Measurements from ENCODE around the gene PRR32. TPM values are rescaled to one million over a fixed set of nuclear protein-coding genes. Genes with fewer than 3 reads are reported as not detected.

PRR32 gene
- total and polyA plus RNA-seq, 2 of the 8 experiments (the other 6 are each of a cell fraction or from before 2014, with no cell fraction given), result not detected

GRCh38 chrX:126825566-126826193 lies 6.2 kb downstream of the PRR32 start:
- Histone ChIP-seq H2BK5ac (ENCODE audit: low read depth, low read length) (no peak overlapping the region), H3K27me3 (replicated peaks in 1 of 4; ENCODE audit: control insufficient read depth in 3 of 4, extremely low read depth in 1 of 4, insufficient read depth in 3 of 4, low read length in 3 of 4) (no peaks in the 10 kb centered on the region), H3K23me2 (ENCODE audit: low read depth, low read length) (no peaks in the 10 kb centered on the region), H4K8ac (ENCODE audit: extremely low read depth, insufficient read depth, low read length) (no peak overlapping the region), H4K5ac (ENCODE audit: insufficient read length, low read depth, low read length) (no peak overlapping the region), H3K4me2 (ENCODE audit: insufficient read depth in 1 of 2, low read depth in 2 of 2, low read length in 2 of 2) (no peak overlapping the region), H3K36me3 (ENCODE audit: control insufficient read depth in 2 of 4, insufficient read depth in 4 of 4, low read length in 3 of 4) (no peaks in the 10 kb centered on the region), H3K27ac (ENCODE audit: low read depth, low read length) (no peak overlapping the region), H4K91ac (replicated peaks; ENCODE audit: insufficient read length, low read length) (no peak overlapping the region), H3K4ac (replicated peaks; ENCODE audit: insufficient read length, low read depth, low read length) (no peak overlapping the region), H3K4me3 (ENCODE audit: extremely low read depth in 1 of 4, insufficient read depth in 2 of 4, low read depth in 3 of 4, low read length in 4 of 4) (no peak overlapping the region), H3K14ac (ENCODE audit: insufficient read length) (no peak overlapping the region), H2AFZ (ENCODE audit: low read length) (no peak overlapping the region), H4K20me1 (replicated peaks in 1 of 2; ENCODE audit: control insufficient read depth in 1 of 2, insufficient read depth in 2 of 2, low read length in 2 of 2) (no peaks in the 10 kb centered on the region), H2AK5ac (ENCODE audit: low read depth, low read length) (no peak overlapping the region), H2BK15ac (ENCODE audit: low read length) (no peak overlapping the region), H3K23ac (ENCODE audit: insufficient read length) (no peak overlapping the region), H3K18ac (ENCODE audit: extremely low read depth, low read length) (no peak overlapping the region), H3K9ac (replicated peaks in 1 of 4; ENCODE audit: extremely low read depth in 1 of 4, low read depth in 3 of 4, low read length in 3 of 4) (no peak overlapping the region), H3K79me1 (ENCODE audit: low read depth, low read length) (no peaks in the 10 kb centered on the region), H2BK20ac (ENCODE audit: low read length) (no peak overlapping the region), H3K9me3 (ENCODE audit: insufficient read depth in 2 of 2, low read depth in 1 of 2, low read length in 1 of 2) (no peaks in the 10 kb centered on the region), H3K79me2 (ENCODE audit: control insufficient read depth in 1 of 2, insufficient read depth in 2 of 2, low read length in 2 of 2) (no peaks in the 10 kb centered on the region), H3K4me1 (replicated peaks in 1 of 4; ENCODE audit: control insufficient read depth in 3 of 4, insufficient read depth in 4 of 4, low read length in 3 of 4) (no peaks in the 10 kb centered on the region), H2BK120ac (replicated peaks; ENCODE audit: low read depth, low read length) (no peak overlapping the region), H2BK12ac (ENCODE audit: low read depth, low read length) (no peak overlapping the region), H3K56ac (replicated peaks; ENCODE audit: insufficient read length, low read depth, low read length) (no peak overlapping the region)
- 100% methylated on average over 1 of the region's 1 CpG; no CpG with 5 or more reads in 1 of the 2 experiments for WGBS, 2 experiments (ENCODE audit: extremely low coverage in 1 of 2, insufficient coverage in 1 of 2, insufficient read length in 1 of 2, insufficient replicate concordance in 2 of 2, low coverage in 1 of 2, low lambda C conversion rate in 2 of 2, missing lambda C conversion rate in 1 of 2)
- no peak for DNase-seq (ENCODE audit: low read depth in 1 of 2, low spot score in 2 of 2)
- TF ChIP-seq SP4 (IDR thresholded peaks at IDR 0.05; ENCODE audit: low read length) (no peak), HDAC6 (IDR thresholded peaks at IDR 0.05; ENCODE audit: low read depth, low read length) (no peak), JUND (IDR thresholded peaks at IDR 0.05; ENCODE audit: low read length) (no peak), SP1 (IDR thresholded peaks at IDR 0.05; ENCODE audit: low read depth, low read length) (no peak), POU5F1 (IDR thresholded peaks at IDR 0.05; ENCODE audit: low read depth, low read length) (no peak), SIX5 (IDR thresholded peaks at IDR 0.05; ENCODE audit: low read depth, low read length) (no peak), GABPA (IDR thresholded peaks at IDR 0.05; ENCODE audit: borderline replicate concordance, insufficient read depth, low read length) (no peak), RNF2 (IDR thresholded peaks at IDR 0.05; ENCODE audit: borderline replicate concordance, low read depth, low read length, missing control alignments, poor library complexity, severe bottlenecking) (no peak), BACH1 (IDR thresholded peaks at IDR 0.05; ENCODE audit: low read length) (no peak), KDM1A (IDR thresholded peaks at IDR 0.05; ENCODE audit: borderline replicate concordance, low read length) (no peak), POLR2A (IDR thresholded peaks at IDR 0.05; ENCODE audit: control extremely low read depth in 1 of 2, low read depth in 2 of 2, low read length in 2 of 2) (no peak), CBX5 (IDR thresholded peaks at IDR 0.05; ENCODE audit: low read depth, low read length) (no peak), TEAD4 (IDR thresholded peaks at IDR 0.05; ENCODE audit: low read depth, low read length) (no peak), CREB1 (IDR thresholded peaks at IDR 0.05) (no peak)
- ChIA-PET POLR2A (ENCODE audit: partially characterized antibody) (no interaction called here), CTCF (ENCODE audit: partially characterized antibody) (no interaction called here)
- no peak for FAIRE-seq
